ENCODE results near the gene NDUFV1.
A peak's percentile ranks its signal among the peaks of the same experiment; 100 is the strongest.
"Not testable (repeated sequence)": the region's sequence is repeated elsewhere in the genome, so short reads cannot be mapped to it uniquely, and the experiment has no call there.

NDUFV1 gene

GRCh38 chr11:67604119-67604518 is 2.6 kb upstream of the NDUFV1 start:
- H3K9me3 ChIP-seq (ENCODE audit: insufficient read depth, low read depth, low read length); H3K4me3 ChIP-seq (ENCODE audit: low read length); H3K27me3 ChIP-seq (ENCODE audit: insufficient read depth, low read length); H3K36me3 ChIP-seq (ENCODE audit: insufficient read depth, low read length): not testable (repeated sequence)
- 65% methylated on average over 2 of the region's 4 CpGs for WGBS
- peaks cover 26% of the 10 kb centered on the region for H3K4me1 ChIP-seq (ENCODE audit: insufficient read depth, low read length)
- H3K27ac ChIP-seq (ENCODE audit: low read depth, low read length) = peak overlapping the region; percentile 58; the same call in 1 of the 2 replicates
- H3K9ac ChIP-seq (ENCODE audit: low read depth, low read length) = peak overlapping the region; percentile 5; the same call in 1 of the 2 replicates

- Histone ChIP-seq H3K4me3 (ENCODE audit: low read length) (no peak overlapping the region), H3K36me3 (ENCODE audit: insufficient read depth, low read length) (peaks cover 15% of the 10 kb centered on the region), H3K27me3 (ENCODE audit: insufficient read depth, low read length) (no peaks in the 10 kb centered on the region), H3K9me3 (ENCODE audit: insufficient read depth, low read depth, low read length) (0 out of 2 replicates have a peak, but pooled peaks cover 3% of the 10 kb centered on the region), H3K9ac (ENCODE audit: low read depth, low read length) (no peak overlapping the region), H3K4me1 (ENCODE audit: insufficient read depth, low read length) (peaks cover 26% of the 10 kb centered on the region), H3K27ac (ENCODE audit: low read depth, low read length) (no peak overlapping the region)
- 83% methylated on average over 2 of the region's 2 CpGs for WGBS
Observed at GRCh38 chr11:67604815-67605214, 1.9 kb upstream of the NDUFV1 start.

DNA sequence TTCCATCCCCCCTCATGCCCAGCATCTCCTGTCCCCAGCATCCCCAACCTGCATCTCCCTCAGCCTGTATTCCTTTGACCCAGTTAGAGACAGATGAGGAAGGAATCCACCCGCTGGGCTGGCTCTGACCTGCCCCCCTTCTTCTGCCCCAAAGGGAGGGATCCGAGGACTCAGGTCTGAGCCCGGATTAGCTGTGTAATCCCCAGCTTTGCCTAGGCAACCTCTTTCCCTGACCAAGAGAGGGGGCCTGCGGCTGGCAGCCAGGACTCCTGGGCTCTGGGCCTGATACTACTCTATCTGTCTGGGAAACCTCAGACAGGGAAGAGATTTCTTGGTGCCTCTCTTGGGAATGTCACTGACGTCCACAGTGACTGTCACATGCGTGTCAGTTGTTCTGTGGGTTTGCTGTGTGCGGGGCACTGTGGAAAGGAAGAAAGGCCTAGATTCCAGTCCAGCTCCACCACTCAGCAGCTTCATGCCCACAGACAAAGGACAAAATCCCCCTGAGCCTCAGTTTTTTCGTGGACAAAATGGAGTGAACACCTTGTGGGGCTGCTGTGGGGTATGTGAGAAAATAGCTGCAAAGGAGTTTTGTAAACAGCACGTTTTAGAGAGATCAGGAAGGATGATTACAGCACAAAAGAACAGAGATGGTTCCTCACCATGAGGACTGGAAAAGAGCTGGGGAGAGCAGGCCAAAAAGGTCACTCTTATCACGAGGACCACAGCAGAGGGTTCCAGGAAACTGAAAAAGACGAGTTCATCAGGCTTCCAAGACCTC is 1.3 kb upstream of the NDUFV1 start:
- H3K9me3 ChIP-seq (ENCODE audit: insufficient read depth, low read depth, low read length) = 0 out of 2 replicates have a peak, but pooled peaks cover 3% of the 10 kb centered on the region
- peaks cover 26% of the 10 kb centered on the region for H3K4me1 ChIP-seq (ENCODE audit: insufficient read depth, low read length)
- no peak overlapping the region for H3K4me3 ChIP-seq (ENCODE audit: low read length)
- no peak overlapping the region for H3K9ac ChIP-seq (ENCODE audit: low read depth, low read length)
- no peak overlapping the region; the same call in 1 of the 2 replicates for H3K27ac ChIP-seq (ENCODE audit: low read depth, low read length)
- H3K36me3 ChIP-seq (ENCODE audit: insufficient read depth, low read length) = peaks cover 21% of the 10 kb centered on the region
- no peaks in the 10 kb centered on the region for H3K27me3 ChIP-seq (ENCODE audit: insufficient read depth, low read length)
- WGBS = 70% methylated on average over 11 of the region's 11 CpGs

- WGBS = 62% methylated on average over 17 of the region's 17 CpGs
- Histone ChIP-seq H3K9ac (ENCODE audit: low read depth, low read length) (no peak overlapping the region), H3K4me3 (ENCODE audit: low read length) (peak overlapping the region; percentile 86), H3K27ac (ENCODE audit: low read depth, low read length) (no peak overlapping the region), H3K9me3 (ENCODE audit: insufficient read depth, low read depth, low read length) (0 out of 2 replicates have a peak, but pooled peaks cover 3% of the 10 kb centered on the region), H3K27me3 (ENCODE audit: insufficient read depth, low read length) (no peaks in the 10 kb centered on the region), H3K4me1 (ENCODE audit: insufficient read depth, low read length) (peaks cover 26% of the 10 kb centered on the region), H3K36me3 (ENCODE audit: insufficient read depth, low read length) (peaks cover 28% of the 10 kb centered on the region)
Observed at GRCh38 chr11:67606093-67606491, 644 bp upstream of the NDUFV1 start.

GRCh38 chr11:67607507-67607906 is 771 bp downstream of the NDUFV1 start:
- Histone ChIP-seq H3K36me3 (ENCODE audit: insufficient read depth, low read length) (peaks cover 40% of the 10 kb centered on the region), H3K4me3 (ENCODE audit: low read length) (peak overlapping the region; percentile 86), H3K9me3 (ENCODE audit: insufficient read depth, low read depth, low read length) (0 out of 2 replicates have a peak, but pooled peaks cover 3% of the 10 kb centered on the region), H3K4me1 (ENCODE audit: insufficient read depth, low read length) (peaks cover 26% of the 10 kb centered on the region), H3K27me3 (ENCODE audit: insufficient read depth, low read length) (no peaks in the 10 kb centered on the region), H3K9ac (ENCODE audit: low read depth, low read length) (peak overlapping the region; percentile 62), H3K27ac (ENCODE audit: low read depth, low read length) (no peak overlapping the region)
- WGBS = 69% methylated on average over 9 of the region's 9 CpGs

DNA sequence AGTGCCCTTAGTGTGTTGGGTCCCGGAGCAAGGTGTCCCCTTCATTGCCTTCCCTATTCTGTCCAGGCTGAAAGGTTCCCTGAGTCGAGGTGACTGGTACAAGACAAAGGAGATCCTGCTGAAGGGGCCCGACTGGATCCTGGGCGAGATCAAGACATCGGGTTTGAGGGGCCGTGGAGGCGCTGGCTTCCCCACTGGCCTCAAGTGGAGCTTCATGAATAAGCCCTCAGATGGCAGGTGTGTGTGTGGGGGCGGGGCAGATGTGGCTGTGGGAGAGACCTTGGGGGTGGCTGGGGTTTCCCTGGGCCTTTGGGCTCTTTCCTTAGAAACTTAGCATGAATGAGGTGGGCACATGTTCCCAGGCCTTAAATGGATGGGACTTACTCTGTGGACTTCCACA is 1.8 kb downstream of the NDUFV1 start:
- Histone ChIP-seq H3K27me3 (ENCODE audit: insufficient read depth, low read length) (no peaks in the 10 kb centered on the region), H3K36me3 (ENCODE audit: insufficient read depth, low read length) (peaks cover 41% of the 10 kb centered on the region), H3K9ac (ENCODE audit: low read depth, low read length) (no peak overlapping the region), H3K27ac (ENCODE audit: low read depth, low read length) (no peak overlapping the region), H3K9me3 (ENCODE audit: insufficient read depth, low read depth, low read length) (no peaks in the 10 kb centered on the region), H3K4me3 (ENCODE audit: low read length) (no peak overlapping the region), H3K4me1 (ENCODE audit: insufficient read depth, low read length) (peaks cover 20% of the 10 kb centered on the region)
- WGBS = 94% methylated on average over 8 of the region's 8 CpGs

GRCh38 chr11:67609316-67609715 is 2.6 kb downstream of the NDUFV1 start:
- Histone ChIP-seq H3K27ac (ENCODE audit: low read depth, low read length) (no peak overlapping the region), H3K27me3 (ENCODE audit: insufficient read depth, low read length) (no peaks in the 10 kb centered on the region), H3K4me1 (ENCODE audit: insufficient read depth, low read length) (peaks cover 17% of the 10 kb centered on the region), H3K9me3 (ENCODE audit: insufficient read depth, low read depth, low read length) (no peaks in the 10 kb centered on the region), H3K9ac (ENCODE audit: low read depth, low read length) (no peak overlapping the region), H3K4me3 (ENCODE audit: low read length) (no peak overlapping the region), H3K36me3 (ENCODE audit: insufficient read depth, low read length) (peaks cover 41% of the 10 kb centered on the region)
- WGBS = 94% methylated on average over 10 of the region's 10 CpGs

DNA sequence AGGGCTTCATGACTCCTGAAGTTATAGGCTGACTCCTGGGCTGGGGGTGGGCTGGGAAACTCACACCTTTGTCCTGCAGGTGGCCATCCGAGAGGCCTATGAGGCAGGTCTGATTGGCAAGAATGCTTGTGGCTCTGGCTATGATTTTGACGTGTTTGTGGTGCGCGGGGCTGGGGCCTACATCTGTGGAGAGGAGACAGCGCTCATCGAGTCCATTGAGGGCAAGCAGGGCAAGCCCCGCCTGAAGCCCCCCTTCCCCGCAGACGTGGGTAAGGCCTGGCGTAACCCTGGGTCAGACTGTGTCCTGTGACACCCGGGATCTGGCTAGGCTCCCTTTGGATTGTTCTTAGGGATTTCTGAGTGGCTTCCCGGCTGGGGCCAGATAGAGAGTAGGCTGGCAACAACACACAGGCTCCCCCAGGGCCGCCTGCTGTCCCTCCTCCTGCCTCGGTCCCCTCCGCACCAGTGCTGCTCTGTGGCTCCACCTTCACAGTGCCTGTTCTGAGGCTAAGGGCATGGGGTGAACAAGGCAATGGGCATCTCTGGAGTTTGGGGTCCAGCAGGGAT is 3.6 kb downstream of the NDUFV1 start:
- Histone ChIP-seq H3K27ac (ENCODE audit: low read depth, low read length) (no peak overlapping the region), H3K9ac (ENCODE audit: low read depth, low read length) (no peak overlapping the region), H3K4me1 (ENCODE audit: insufficient read depth, low read length) (peaks cover 7% of the 10 kb centered on the region; the same call in 1 of the 2 replicates), H3K4me3 (ENCODE audit: low read length) (no peak overlapping the region), H3K36me3 (ENCODE audit: insufficient read depth, low read length) (peaks cover 41% of the 10 kb centered on the region), H3K9me3 (ENCODE audit: insufficient read depth, low read depth, low read length) (no peaks in the 10 kb centered on the region), H3K27me3 (ENCODE audit: insufficient read depth, low read length) (no peaks in the 10 kb centered on the region)
- 94% methylated on average over 15 of the region's 15 CpGs for WGBS

GRCh38 chr11:67611165-67611564 is 4.4 kb downstream of the NDUFV1 start:
- 94% methylated on average over 14 of the region's 14 CpGs for WGBS
- Histone ChIP-seq H3K27ac (ENCODE audit: low read depth, low read length) (no peak overlapping the region), H3K9me3 (ENCODE audit: insufficient read depth, low read depth, low read length) (no peaks in the 10 kb centered on the region), H3K36me3 (ENCODE audit: insufficient read depth, low read length) (peaks cover 41% of the 10 kb centered on the region), H3K4me3 (ENCODE audit: low read length) (no peak overlapping the region), H3K4me1 (ENCODE audit: insufficient read depth, low read length) (peaks cover 7% of the 10 kb centered on the region), H3K27me3 (ENCODE audit: insufficient read depth, low read length) (peaks cover 4% of the 10 kb centered on the region; the same call in 1 of the 2 replicates), H3K9ac (ENCODE audit: low read depth, low read length) (no peak overlapping the region)

- Histone ChIP-seq H3K9me3 (ENCODE audit: insufficient read depth, low read depth, low read length) (no peaks in the 10 kb centered on the region), H3K9ac (ENCODE audit: low read depth, low read length) (no peak overlapping the region), H3K27ac (ENCODE audit: low read depth, low read length) (no peak overlapping the region), H3K4me1 (ENCODE audit: insufficient read depth, low read length) (peaks cover 11% of the 10 kb centered on the region), H3K4me3 (ENCODE audit: low read length) (no peak overlapping the region), H3K27me3 (ENCODE audit: insufficient read depth, low read length) (peaks cover 4% of the 10 kb centered on the region; the same call in 1 of the 2 replicates), H3K36me3 (ENCODE audit: insufficient read depth, low read length) (peaks cover 41% of the 10 kb centered on the region)
- 94% methylated on average over 37 of the region's 37 CpGs for WGBS
Observed at GRCh38 chr11:67611704-67612587, 5.2 kb downstream of the NDUFV1 start.

- Histone ChIP-seq H3K4me1 (ENCODE audit: insufficient read depth, low read length) (peaks cover 19% of the 10 kb centered on the region), H3K27ac (ENCODE audit: low read depth, low read length) (no peak overlapping the region), H3K9ac (ENCODE audit: low read depth, low read length) (no peak overlapping the region), H3K27me3 (ENCODE audit: insufficient read depth, low read length) (peaks cover 8% of the 10 kb centered on the region), H3K36me3 (ENCODE audit: insufficient read depth, low read length) (peaks cover 41% of the 10 kb centered on the region), H3K4me3 (ENCODE audit: low read length) (no peak overlapping the region), H3K9me3 (ENCODE audit: insufficient read depth, low read depth, low read length) (no peaks in the 10 kb centered on the region)
- WGBS = 95% methylated on average over 13 of the region's 13 CpGs
Observed at GRCh38 chr11:67612751-67613150, 6.0 kb downstream of the NDUFV1 start.
